Right lobe of liver (tissue), 6 donors: ENCODE results near the gene USP14. TPM values are rescaled to one million over a fixed set of nuclear protein-coding genes. Genes with fewer than 3 reads are reported as not detected.

Experiments used
- ATAC-seq, 4 donors: fragments of 200-7000 bp; cut with Tn5 transposase; one replicate each; pipeline ENCODE4 v1.9.1; 2020; ENCODE audit warnings: mild to moderate bottlenecking in 4 of 4, moderate library complexity in 4 of 4
- DNase-seq, 3 donors: peaks; one replicate each; pipeline ENCODE4 v3.0.0-alpha.2; 2020
- H3K27ac ChIP-seq, 3 donors: fragments of 200-600 bp; one replicate each; pipeline ENCODE4 v1.8.0; 2022
- H3K27me3 ChIP-seq, 2 donors: fragments of 200-600 bp; one replicate each; pipeline ENCODE4 v1.8.0; 2022
- H3K36me3 ChIP-seq, 4 donors: fragments of 200-600 bp; sonication (generic) in 1 of 4; one replicate each; pipeline versions ENCODE4 v1.5.1 to v1.8.0; 2017 to 2022; ENCODE audit warnings: control low read depth in 1 of 4
- H3K4me1 ChIP-seq, 4 donors: fragments of 200-600 bp; sonication (generic) in 1 of 4; one replicate each; pipeline versions ENCODE4 v1.5.1 to v1.8.0; 2017 to 2022; ENCODE audit warnings: control low read depth in 1 of 4
- H3K4me3 ChIP-seq, 3 donors: fragments of 200-600 bp; one replicate each; pipeline ENCODE4 v1.8.0; 2022
- H3K9me3 ChIP-seq, 4 donors: fragments of 200-600 bp; sonication (generic) in 1 of 4; one replicate each; pipeline versions ENCODE4 v1.5.1 to v1.8.0; 2017 to 2022; ENCODE audit warnings: control low read depth in 1 of 4
- CTCF ChIP-seq, 4 donors: fragments of 200-600 bp in 3 of 4; fragments of 450-650 bp in 1 of 4; IDR thresholded peaks; one replicate each; pipeline versions ENCODE4 v1.5.1 to v1.8.0; 2016 to 2022; ENCODE audit warnings: antibody characterized with exemption in 4 of 4, mild to moderate bottlenecking in 2 of 4
- POLR2A ChIP-seq: fragments of 450-650 bp; IDR thresholded peaks from one replicate; pipeline ENCODE4 v1.6.1; 2017; ENCODE audit warnings: antibody characterized with exemption, mild to moderate bottlenecking
- WGBS: methylation state at CpG from one replicate; pipeline ENCODE4 v1.1.6; 2018; ENCODE audit warnings: low coverage, low lambda C conversion rate; ENCODE audit not compliant: insufficient coverage; ENCODE audit errors: missing lambda C conversion rate; 5-methylcytosine and 5-hydroxymethylcytosine counted together
- intact Hi-C, 2 donors: fragments of 100-400 bp; cut with DNase I; formaldehyde crosslinking; loops; one replicate each; pipeline versions ENCODE4 v1.11.2 to v1.14.1; 2022
- total RNA-seq, 6 experiments: library from RNA; depleted of rRNA in 2 of 6; stranded (reverse); fragments of >200 nt in 2 of 6; fragmentation: NEBNext Ultra II Directional in 3 of 6; extraction: Animal tissue kit (Norgen Biotek cat#: 25700) in 3 of 6; gene quantifications; one replicate each; pipeline versions ENCODE4 v1.1.0 to v1.2.4, GENCODE V29; 2016 to 2023
- donor health status: DM: no; HTN: yes; CAD: no.
- donor health status: DM: no; HTN: no; CAD: no.
- donor health status: DM: no; HTN: no; CAD: no.
- donor health status: DM: no; HTN: yes; CAD: no.
- donor health status: DM: no; HTN: yes; CAD: no.

Gene USP14
- total RNA-seq, 6 experiments from 2014 or later: 19.6 to 28.5 (median 24.5) TPM

DNA sequence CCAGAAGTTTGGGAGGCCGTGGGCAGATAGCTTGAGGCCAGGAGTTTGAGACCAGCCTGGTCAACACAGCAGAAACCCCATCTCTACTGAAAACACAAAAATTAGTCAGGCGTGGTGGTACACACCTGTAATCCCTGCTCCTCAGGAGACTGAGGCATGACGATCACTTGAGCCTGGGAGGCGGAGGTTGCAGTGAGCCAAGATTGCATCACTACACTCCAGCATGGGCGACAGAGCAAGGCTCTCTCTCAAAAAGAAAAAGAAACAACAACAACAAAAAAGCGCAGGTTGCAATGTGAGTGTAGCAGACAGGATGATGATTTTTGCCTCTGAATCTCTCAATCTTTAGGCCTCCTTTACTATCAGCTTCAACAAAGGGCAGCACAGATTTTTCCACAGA, 2.7 kb upstream of the USP14 start:
- no peaks in the 10 kb centered on the region for H3K27me3 ChIP-seq

GRCh38 chr18:156514-157230, 1.7 kb upstream of the USP14 start:
- Histone ChIP-seq H3K4me1 (peaks cover 0 to 9% (median 3%) of the 10 kb centered on the region in 4 donors), H3K27ac (no peak overlapping the region), H3K36me3 (no peaks in the 10 kb centered on the region), H3K4me3 (no peak overlapping the region), H3K27me3 (no peaks in the 10 kb centered on the region), H3K9me3 (no peaks in the 10 kb centered on the region)
- no peak for ATAC-seq
- intact Hi-C loops: no loop called here
- WGBS: 90% methylated on average over 4 of the region's 6 CpGs
- DNase-seq: no peak
- TF ChIP-seq POLR2A (no peak), CTCF (IDR thresholded peaks at IDR 0.05) (no peak)

More for the DNA sequence above, 2.7 kb upstream of the USP14 start:
- no peaks in the 10 kb centered on the region for H3K9me3 ChIP-seq
- intact Hi-C loops: no loop called here
- DNase-seq: no peak
- H3K36me3 ChIP-seq: no peaks in the 10 kb centered on the region
- WGBS: 80% methylated on average over 4 of the region's 6 CpGs
- ATAC-seq: no peak
- TF ChIP-seq CTCF (IDR thresholded peaks at IDR 0.05): no peak
- no peak for TF ChIP-seq POLR2A
- no peak overlapping the region for H3K4me3 ChIP-seq
- H3K4me1 ChIP-seq: peaks cover 0 to 9% (median 3%) of the 10 kb centered on the region in 4 donors
- H3K27ac ChIP-seq: no peak overlapping the region

- ATAC-seq (no peak), DNase-seq (no peak)
- TF ChIP-seq POLR2A (no peak), CTCF (IDR thresholded peaks at IDR 0.05) (no peak)
- Histone ChIP-seq H3K4me1 (peaks cover 0 to 9% (median 3%) of the 10 kb centered on the region in 4 donors), H3K36me3 (peaks cover 0 to 5% (median 0%) of the 10 kb centered on the region in 4 donors), H3K4me3 (peak overlapping the region; percentile 77 to 97 (median 87)), H3K27me3 (no peaks in the 10 kb centered on the region), H3K9me3 (no peaks in the 10 kb centered on the region), H3K27ac (peak overlapping the region; percentile 54 to 63 (median 56))
- intact Hi-C loops: no loop called here
- WGBS: 2% methylated on average over 14 of the region's 23 CpGs
These were observed 788 bp downstream of the USP14 start for GRCh38 chr18:159037-159652.

GRCh38 chr18:159933-160332, 1.6 kb downstream of the USP14 start:
- no peak for TF ChIP-seq POLR2A
- no peak for TF ChIP-seq CTCF (IDR thresholded peaks at IDR 0.05)
- DNase-seq (no peak), ATAC-seq (no peak)
- peaks cover 0 to 9% (median 3%) of the 10 kb centered on the region in 4 donors for H3K4me1 ChIP-seq
- H3K27me3 ChIP-seq: no peaks in the 10 kb centered on the region
- H3K9me3 ChIP-seq: no peaks in the 10 kb centered on the region
- 93% methylated on average over 15 of the region's 15 CpGs for WGBS
- H3K27ac ChIP-seq: no peak overlapping the region
- intact Hi-C loops: no loop called here
- no peak overlapping the region for H3K4me3 ChIP-seq
- H3K36me3 ChIP-seq: peaks cover 0 to 5% (median under 1%) of the 10 kb centered on the region in 4 donors
